GM10266 (cell line): Measurements from ENCODE around the gene NAA15.
"Not testable (repeated sequence)": the region's sequence is repeated elsewhere in the genome, so short reads cannot be mapped to it uniquely, and the experiment has no call there.

Experiments
- DNase-seq: peaks from one replicate; pipeline ENCODE4 v3.0.0; 2012; ENCODE audit errors: extremely low spot score
- TF ChIP-seq, protein P1 (sequence below): IDR thresholded peaks from 2 replicates; pipeline ENCODE4 v1.5.1; 2012; ENCODE audit warnings: mild to moderate bottlenecking, low read depth; ENCODE audit not compliant: control insufficient read depth, insufficient read depth; ENCODE audit errors: missing control alignments

Gene NAA15

DNA sequence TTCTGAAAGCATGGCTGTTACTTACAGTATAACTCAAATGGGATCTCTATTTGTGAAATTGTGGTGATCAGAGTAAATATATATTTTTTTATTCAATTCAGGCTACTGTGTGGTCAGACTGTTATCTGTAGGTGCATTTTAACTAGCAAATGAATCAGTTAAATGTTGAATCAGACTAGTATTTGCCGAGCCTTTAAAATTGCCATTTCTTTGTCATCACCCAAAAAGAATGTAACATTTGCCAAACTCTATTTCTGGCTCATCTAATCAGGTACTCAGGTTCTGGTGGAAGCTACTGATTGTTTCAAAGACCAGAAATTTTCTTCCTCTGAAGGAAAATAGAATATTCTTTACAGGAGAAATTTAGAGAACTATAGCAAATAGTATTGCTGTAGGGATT is 1.8 kb upstream of the NAA15 start:
- TF ChIP-seq, protein P1, sequence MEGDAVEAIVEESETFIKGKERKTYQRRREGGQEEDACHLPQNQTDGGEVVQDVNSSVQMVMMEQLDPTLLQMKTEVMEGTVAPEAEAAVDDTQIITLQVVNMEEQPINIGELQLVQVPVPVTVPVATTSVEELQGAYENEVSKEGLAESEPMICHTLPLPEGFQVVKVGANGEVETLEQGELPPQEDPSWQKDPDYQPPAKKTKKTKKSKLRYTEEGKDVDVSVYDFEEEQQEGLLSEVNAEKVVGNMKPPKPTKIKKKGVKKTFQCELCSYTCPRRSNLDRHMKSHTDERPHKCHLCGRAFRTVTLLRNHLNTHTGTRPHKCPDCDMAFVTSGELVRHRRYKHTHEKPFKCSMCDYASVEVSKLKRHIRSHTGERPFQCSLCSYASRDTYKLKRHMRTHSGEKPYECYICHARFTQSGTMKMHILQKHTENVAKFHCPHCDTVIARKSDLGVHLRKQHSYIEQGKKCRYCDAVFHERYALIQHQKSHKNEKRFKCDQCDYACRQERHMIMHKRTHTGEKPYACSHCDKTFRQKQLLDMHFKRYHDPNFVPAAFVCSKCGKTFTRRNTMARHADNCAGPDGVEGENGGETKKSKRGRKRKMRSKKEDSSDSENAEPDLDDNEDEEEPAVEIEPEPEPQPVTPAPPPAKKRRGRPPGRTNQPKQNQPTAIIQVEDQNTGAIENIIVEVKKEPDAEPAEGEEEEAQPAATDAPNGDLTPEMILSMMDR = no peak
- DNase-seq = no peak

DNA sequence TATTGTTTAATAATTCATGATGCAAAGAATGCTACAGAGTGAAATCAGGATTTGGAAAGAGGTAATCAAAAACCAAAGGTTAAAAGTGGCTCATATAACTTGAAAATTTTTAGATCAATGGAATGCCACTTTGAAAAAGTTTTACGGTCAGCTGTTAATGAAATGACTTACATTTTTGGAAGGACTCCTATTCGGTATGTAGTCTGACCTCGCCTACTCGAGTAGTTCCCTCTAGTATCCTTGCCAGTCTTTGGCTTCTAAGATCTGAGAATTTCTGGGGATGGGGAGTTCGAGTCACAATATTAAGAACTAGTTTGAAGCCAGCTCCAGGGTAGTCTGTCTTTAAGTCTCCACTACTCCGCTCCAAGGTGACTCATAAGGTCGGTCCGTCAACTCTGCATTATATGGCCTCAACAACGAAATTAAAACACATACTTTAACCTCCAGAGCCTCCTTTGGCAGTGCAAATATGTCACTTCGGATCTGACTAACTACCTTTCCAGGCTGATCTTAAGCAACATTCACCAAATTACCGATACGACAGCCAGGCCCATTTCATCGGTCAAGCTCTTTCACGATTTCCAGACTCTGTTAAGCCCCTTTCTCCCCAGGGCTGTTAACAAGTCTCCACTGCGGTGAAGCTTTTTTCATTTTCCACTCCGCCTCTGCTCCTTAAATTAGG is 733 bp upstream of the NAA15 start:
- TF ChIP-seq, protein P1 = no peak

DNA sequence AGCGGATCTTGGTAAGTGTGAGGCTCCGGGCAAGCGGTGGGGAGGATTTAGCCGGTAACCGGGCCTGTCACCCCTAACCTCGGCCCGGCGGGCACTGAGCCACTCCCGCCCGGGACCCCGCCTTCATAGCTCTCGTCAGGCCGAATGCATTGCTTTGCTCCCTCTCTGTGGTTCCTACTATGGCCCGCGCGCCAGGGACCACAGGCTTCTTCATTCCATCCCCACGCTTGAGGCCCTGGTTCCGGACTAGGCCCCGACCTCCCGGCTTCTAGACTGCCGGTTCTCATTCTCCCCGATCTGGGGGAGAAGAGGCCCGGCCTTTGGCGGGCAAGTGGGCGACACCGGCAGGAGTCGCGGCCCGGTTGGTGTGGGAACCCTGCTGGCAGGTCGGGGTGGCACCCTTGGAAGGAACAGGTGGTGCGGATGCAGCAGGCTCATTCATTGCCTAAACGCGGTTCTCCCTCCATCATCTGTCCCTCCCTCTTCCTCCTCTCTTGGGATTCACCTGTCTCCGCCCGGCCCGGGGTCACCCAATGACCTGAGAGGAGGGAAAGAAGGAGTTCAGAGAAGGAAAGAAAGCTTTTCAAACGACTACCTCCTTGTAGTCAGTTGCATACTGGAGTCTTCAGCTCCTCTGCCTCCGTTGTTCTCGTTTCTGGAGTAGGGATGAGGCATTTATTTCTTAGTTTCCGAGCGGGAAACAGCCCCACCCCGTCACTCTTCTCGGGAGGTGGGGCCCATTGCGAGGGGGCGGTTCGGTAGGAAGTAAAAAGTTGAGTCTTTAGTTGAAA is 711 bp downstream of the NAA15 start, which contains the start of gene NDUFC1:
Gene NDUFC1 (minus strand): TSS at position 657 of the 791 bp plus-strand sequence. CDS start 6,679 bp downstream, outside the sequence.
- peak; percentile 47 for DNase-seq

More for the DNA sequence above, 733 bp upstream of the NAA15 start:
- DNase-seq = peak; percentile 13

DNA sequence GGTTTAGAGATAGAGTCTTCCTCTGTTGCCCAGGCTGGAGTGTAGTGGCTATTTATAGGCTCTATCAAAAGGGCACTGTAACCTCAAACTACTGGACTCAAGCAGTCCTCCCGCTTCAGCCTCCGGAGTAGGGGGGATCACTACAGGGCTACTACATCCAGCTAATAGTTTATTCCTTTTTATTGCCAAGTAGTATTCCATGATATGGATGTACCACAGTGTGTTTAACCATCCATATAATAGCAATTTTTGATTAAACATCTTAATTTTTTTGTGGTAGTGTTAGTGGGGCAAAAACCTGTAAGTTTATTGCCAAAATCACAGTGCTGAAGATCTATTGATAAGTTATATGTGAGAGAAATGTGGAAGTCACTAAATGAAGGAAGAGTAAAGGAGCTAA is 3.6 kb downstream of the NAA15 start:
- DNase-seq = no peak
- TF ChIP-seq, protein P1 = no peak

More for the DNA sequence above, 711 bp downstream of the NAA15 start, which contains the start of gene NDUFC1:
- TF ChIP-seq, protein P1 = no peak

DNA sequence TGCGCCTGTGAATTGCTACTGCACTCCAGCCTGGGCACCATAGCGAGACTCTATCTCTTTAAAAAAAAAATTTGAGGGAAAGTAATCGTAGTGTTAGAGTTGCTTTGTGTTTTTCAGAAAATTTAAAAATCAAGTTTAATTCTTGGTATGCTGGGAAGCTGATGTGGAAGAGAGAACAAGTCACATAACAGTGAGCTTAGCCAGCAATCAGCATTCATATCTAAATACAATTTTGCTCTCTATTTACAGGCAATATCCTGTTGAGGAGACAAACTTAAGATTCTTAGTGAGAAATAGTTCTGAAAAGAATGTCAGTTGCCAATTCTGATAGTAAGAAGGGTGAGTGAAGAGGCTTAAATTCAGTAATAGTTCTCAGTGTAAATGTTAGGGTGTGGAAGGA is 10.6 kb downstream of the NAA15 start:
- DNase-seq = no peak
- TF ChIP-seq, protein P1 = no peak

DNA sequence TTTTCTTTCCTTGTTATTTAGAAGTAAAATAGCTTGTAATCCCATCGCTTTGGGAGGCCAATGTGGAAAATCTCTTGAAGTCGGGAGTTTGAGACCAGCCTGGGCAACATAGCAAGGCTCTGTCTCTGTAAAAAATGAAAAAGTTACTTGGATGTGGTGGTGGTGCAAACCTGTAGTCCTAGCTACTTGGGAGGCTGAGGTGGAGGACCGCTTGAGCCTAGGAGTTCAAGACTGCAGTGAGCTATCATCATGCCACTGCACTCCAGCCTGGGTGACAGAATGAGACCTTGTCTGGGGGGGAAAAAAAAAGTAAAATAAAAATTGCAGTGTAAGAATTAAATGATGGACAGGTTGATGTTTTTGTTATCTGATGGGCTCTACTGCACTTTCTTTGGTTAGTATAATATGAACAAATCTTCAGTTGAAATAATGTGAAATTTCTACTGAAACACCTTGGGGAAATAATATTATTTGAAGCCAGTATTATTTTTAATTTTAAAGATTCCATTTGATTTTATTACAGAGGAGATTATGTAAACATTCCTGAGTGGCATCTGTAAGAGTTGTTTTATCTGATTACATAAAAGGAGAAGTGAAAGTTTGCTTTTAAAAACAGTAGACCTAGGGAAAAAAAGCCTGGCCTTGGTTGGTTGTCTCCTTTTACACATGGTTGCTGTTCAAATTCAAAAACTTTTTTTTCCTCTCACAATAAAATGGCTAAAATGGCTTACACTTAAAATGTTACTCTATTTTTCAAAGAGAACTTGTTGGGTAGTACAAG is 11.4 kb downstream of the NAA15 start:
- TF ChIP-seq, protein P1 = no peak
- DNase-seq = no peak

DNA sequence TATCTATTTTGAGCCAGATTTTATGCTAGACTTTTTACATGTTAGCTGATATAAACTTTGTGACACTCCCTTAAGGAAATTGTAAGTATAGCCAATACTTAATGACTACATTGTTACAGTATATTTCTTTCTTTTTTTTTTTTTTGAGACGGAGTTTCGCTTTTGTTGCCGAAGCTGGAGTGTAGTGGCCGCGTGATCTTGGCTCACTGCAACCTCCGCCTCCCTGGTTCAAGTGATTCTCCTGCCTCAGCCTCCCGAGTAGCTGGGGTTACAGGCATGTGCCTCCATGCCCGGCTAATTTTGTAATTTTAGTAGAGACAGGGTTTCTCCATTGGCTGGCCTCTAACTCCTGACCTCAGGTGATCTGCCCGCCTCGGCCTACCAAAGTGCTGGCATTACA is 12.1 kb downstream of the NAA15 start:
- not testable (repeated sequence) for DNase-seq
